Renal pelvis (tissue), 4 donors: ENCODE results near the gene INSYN2B. TPM values are rescaled to one million over a fixed set of nuclear protein-coding genes. Genes with fewer than 3 reads are reported as not detected.

Experiments used
- DNase-seq: peaks from one replicate; pipeline ENCODE4 v3.0.0-alpha.2; 2013
- polyA plus RNA-seq, 3 donors: library from polyadenylated mRNA; unstranded; fragments of 120-200 nt; gene quantifications; one replicate each; pipeline ENCODE4 v1.2.1, GENCODE V29; 2013; ENCODE audit not compliant: insufficient read length in 3 of 3

The INSYN2B gene
- polyA plus RNA-seq, 3 donors: 1.7 to 2.1 (median 2.1) TPM

DNA sequence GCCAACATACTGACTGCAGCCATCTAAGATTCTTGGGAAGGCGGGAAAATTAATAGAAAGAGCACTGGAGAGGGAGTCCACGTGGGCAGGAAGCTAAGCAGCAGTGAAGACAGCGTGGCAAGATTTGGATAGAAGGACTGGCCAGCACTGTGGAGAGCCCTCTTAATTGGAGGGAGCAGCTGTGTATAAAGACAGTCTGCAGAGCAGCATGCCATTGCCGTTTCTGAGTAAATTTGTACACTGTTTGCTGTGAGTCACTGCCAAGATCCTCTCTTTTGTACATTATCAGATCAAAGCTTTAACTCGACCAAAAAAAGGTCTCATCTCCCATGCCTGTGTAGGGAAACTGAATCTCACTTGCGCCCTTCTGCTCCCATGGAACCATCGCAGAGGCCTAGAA lies 45.3 kb downstream of the INSYN2B start:
- DNase-seq: no peak

DNA sequence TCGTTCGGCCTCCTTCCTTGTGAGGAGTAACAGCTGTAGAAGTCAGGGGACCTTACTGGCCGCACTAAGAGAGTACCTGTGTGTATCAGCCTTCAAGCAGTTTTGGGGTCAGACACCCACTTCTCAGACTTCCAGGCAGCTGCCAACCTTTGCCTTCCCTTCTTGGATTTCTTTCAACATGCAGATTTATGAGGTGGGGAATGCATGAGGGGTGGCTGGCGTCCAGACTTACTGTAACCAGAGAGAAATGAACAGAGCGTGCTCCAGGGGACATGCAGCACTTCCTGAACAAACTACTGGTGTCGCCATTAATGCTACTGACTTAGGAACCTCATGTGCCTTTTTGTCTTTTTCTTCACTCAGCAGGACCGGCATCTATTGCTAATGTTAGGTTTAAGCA lies 46.7 kb downstream of the INSYN2B start:
- DNase-seq: peak; percentile 37

DNA sequence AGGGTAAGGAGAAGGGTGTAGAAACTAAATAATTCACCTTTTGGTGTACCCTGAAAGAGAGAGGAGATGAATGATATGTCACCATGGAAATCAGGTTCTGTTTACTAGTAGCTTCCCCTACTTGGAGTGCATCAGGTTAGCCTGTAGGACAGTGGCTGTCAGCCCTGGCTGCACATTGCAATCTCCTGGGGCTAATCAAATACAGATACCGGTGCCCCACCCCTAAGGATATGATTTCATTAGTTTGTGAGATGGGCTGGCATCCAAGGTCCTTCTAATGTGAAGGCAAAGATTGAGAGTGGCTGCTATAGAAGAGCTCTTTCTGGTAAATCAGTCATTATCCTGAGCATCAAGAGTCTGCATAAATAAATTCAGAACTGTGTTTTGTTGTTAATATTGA lies 47.2 kb downstream of the INSYN2B start:
- DNase-seq: no peak

DNA sequence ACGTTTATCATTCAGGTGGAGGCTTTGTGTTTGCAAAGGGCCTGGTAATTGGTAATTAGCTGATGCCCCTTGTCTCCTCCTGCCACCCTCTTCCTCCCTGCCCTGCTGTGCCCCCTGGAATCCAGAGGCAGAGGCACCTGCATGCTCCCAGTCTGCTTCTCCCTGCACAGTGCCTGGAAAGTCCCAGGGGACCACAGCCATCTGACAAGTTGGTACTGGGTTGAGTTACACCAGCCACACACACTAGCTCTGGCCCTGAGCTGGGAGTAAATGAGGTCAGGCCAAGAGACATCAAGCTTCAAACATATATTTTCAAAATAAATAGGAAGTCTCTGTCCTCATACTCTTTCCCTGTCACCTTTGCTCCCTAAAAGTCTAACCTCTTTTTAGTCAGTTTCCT lies 56.3 kb downstream of the INSYN2B start:
- DNase-seq: no peak

DNA sequence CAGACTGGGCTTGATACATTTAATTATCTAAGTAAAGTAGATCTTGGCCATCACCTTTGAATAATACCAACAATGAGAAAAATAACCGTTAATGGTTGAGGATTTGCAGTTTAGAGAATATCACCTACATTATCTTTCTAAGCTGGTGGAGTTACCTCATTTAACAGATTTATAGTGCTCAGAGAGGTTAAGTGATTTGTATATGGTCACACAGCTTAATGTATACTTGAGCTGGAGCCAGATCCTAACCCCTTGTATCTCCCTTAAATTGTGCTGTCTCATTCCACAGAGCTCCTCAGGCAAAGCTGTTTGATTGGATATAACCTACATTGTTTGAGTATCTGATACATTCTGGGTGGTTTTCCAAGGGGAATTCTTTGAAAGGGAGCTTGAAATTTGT lies 57.8 kb downstream of the INSYN2B start:
- DNase-seq: no peak

DNA sequence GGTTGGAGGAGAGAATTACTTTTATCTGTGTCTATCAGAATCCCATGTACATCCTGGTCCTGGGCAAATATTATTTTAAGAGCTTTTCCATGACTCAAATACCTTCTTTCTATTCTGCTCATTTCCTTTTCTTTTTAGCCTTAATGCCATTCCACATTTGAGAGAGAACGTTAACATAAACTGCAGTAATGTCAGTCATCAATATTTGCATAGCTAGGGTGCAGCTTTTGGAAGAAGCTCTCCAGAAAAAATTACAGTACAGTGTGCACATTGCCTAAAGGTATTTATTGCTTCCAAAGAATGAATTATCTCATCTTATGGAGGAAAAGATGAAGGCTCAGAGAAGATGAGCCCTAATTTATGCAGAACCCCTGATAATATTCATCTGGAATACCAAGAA lies 58.3 kb downstream of the INSYN2B start:
- DNase-seq: no peak

DNA sequence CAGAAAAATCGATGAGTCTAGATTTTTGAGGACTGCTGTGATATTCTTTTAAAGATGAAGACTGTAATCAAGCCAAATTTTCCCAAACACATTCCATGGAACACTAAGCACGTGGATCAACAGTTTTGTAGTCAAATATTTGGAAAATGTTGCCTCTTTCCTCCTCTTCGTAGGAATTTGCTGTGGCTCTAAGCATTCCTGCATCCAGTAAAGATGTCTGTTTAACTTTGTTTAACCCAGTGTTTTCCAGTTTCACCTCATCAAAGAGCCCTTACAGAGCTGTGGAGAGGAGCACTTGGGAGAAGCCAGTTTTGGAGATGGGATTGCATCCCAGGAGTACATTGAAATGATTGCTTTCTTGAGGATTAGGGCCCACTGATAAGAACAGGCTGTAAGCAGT lies 58.9 kb downstream of the INSYN2B start:
- no peak for DNase-seq

DNA sequence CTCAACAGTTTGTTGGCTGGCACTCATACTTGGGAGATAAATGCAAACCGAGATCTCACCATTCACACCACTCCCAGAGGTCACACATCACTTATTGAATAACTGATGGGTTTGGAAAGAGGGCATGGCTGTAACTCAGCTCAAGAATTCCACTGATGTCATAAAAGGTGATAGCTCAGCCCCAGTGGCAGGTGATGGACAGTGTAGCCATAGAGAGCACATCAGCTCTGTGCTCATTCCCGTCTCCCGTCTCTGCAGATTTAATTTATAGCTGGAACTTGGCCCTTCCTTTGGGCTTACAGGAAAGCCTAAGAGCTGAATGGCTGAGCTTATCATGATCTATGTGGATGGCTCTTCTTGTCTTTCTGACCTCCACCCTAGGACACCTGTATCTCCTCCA lies 59.8 kb downstream of the INSYN2B start:
- DNase-seq: no peak

DNA sequence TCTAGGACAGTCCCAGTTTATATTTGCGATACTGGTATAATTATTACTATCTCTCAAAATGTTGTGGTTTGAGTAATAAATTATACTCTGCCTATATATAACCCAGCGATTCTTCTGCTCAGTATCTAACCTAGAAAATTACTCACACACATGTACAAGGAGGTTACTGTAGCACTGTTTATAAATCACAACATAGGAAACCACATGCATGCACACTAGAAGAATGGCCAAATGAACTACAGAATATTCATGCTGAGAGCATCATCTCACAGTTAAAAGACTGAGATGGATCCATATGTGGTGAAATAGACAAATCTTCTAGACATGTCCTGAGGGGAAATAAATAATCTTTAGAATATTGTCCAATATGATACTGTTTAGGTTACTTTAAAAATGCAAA lies 62.1 kb downstream of the INSYN2B start:
- no peak for DNase-seq

DNA sequence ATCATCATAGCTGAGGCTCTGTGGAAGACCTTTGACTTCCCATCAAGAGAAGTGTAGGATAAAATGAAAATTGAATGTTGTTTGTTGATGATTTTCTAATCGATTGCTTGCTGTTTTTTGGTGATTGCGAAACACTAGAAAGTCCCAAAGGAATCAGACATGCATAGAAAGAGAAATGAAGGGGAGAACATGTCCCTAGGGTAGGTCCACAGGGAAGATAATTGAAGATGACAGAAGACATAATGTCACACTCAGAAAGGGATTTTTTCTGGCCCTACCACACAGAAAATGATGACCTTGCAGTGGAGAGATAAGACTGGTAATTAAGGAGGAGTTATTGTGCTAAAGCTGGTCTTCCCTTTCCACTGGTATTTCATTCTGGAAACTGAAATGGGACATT lies 62.8 kb downstream of the INSYN2B start:
- DNase-seq: no peak

DNA sequence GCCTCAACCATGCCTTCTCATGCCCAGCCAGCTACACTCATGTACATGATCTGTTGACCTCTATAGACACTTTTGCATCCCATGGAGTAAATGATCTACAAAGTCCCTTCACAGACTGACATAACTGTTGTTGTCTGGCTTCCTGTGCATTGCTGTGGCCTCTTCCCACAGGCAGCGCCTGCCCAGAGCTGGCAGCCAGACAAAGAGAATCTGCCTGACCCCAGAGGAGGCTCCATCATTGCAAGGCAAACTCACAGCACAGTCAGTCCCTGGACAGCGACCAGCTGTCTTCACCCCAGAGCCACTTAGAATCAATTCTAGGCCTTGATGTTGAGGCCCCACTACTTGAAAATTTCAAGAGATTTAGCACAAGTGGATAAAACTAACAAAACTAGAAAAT lies 65.5 kb downstream of the INSYN2B start:
- peak; percentile 57 for DNase-seq

DNA sequence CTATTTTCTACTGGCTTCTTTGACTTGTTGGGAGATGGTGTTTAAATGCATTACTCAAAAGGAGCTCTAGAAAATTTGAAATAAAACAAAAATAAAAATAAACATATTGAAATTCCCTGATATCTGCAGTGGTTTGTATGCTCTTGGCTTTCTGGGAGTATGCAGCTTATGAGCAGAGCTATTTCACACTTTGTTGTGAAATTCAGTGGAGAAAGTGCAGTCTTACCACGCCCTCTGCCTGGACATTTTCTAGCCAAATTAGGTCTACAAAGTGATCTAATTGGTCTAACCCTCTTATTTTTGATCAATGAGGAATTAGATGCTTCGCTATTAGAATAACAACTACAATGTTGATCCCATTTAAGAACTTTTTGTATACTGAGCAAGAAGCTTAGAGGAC lies 66.8 kb downstream of the INSYN2B start:
- DNase-seq: no peak

DNA sequence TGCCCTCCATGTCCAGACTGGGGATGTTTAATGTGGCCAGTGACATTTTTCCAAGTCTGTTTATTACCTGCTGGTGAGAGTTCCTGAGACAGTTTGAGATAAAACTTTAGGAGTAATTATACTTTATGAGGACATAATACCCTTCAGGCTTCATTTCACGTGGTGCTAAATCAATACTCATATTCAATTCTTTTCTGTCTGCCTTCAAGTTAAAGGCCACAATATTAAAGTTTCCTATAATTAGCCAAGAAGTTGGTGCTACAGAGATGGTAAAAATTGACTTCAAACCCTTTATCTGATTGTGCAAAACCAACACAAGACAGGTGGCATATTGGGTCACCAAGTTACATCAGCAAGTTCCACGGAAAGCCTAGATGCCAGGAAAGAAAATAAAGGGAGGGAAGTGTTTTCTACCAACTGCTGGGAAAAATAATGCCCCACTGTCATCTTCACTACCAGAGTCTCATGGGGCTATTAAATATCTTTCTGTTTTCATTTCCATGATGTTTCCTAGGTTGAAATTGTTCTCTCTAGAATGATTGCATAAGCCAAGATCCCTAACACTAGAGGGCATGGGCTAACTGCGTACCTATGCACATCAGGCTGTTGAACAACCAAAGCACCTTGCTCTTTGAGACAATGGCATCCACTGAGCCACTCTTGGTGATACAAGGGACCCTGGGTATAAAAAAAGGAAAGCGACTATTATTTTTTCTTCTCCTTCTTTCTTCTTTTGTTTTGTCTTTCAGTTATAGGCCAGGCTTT lies 68.7 kb downstream of the INSYN2B start:
- no peak for DNase-seq

DNA sequence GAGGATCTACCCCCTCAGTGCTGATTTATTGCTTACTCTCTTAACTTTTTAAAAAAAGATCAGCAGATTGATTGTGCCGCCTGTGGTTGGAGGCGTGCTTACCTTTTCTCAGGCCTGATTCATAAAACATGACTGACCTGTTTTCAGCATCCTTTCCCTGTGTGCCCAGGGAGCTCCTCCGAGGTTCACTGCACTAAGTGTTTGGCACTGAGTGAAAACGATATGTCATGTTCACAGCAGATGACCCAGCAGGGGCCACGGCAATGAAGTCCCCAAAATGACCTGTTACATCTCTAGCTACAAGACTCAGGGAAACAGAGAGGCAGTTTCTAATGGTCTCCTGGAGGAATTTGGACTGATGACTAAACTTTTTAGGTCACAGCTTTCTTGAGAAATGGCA lies 69.9 kb downstream of the INSYN2B start:
- DNase-seq: no peak

DNA sequence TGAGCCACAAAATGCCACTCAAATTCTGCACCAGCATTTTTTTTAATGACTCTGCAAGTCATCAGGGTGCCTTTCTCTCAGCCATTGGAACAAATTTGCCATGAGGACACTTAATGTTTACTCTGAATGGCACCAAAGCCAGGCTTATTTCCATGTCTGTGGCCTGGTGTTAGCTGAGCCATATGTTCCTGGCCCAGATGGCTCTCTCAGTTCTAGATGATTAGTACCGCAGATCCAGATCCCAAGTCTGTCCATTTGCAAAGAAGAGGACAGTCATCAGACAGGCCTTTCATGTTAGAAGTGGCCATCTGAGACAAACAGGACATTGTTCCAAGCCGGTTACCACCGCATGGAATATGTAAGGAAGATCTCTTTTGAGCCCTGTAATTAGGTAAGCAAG lies 70.3 kb downstream of the INSYN2B start:
- DNase-seq: no peak

DNA sequence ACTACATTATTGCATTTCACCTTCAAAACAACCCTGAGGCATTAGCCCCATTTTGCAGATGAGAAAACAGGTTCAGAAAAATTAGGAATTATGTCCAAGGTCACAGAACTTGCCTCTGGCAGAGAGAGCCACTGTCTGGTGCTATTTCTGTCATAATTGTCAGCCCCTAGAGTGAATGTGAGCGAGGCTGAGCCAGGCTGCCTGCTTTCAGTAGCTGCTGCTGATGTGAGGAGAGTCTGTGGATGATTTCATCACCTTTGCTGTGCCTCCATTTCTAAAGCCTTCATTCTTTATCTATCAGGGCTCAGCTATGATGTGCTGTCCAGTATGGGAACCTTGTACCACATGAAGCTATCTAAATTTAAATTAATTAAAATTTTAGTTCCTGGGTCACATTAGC lies 71.4 kb downstream of the INSYN2B start:
- DNase-seq: no peak

DNA sequence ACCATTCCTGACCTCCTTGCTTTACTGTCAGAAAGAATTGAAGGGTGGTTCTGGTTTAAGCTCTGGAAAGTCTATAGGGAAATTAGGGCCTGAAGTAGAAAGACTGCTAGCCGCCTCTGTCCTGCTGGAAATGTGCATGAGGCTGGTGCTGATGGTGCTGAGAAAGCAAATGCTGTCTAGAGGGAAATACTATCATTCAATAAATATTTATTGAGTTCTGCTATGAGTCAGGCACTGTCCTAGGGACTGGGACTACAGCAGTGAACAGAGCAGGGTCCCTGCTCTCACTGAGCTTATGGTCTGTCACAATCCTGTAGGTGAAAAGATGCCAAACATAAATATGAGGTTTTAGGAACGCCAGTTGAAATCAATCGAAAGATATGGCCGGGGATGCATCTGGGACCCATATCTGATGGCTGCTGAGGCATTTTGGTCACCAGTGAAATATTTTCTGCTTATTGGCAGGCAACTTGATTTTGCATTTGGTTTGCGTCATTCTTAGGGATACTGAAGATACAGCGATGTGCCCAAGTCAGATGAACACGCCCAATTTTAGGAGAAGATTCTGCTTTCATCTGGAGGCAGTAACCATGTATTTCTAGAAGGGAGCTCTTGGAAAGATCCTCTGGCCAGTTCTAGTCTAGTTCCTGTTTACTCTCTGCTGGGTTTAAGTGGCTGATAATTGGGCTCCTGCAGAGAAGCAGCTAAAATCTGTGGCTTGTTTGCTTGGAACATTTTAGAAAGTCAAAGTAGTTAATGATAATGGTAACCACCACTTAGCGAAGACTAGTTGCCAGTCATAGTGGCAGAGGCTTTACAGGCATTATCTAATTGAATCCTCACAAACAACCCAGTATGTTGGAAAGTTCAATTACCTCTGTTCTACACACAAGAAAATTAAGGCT lies 73.3 kb downstream of the INSYN2B start:
- DNase-seq: no peak

DNA sequence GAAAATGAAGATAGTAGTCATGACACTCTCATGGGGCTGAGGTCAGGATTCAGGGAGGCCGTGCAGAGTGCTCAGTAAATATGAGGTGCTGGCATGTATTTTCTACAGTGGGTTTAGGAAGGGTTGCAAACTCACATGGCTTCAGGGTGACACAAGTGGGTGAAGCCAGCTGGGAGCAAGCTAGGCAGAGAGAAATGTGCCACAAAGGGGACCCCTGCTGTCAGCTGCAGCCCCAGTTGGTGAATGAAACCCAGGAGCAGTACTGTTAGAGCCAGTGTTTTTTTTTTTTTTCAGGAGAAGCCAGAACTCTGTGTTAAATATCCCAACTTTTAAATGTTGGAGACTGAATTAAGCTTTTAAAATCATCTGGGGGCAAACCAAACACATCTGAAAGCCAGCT lies 75.3 kb downstream of the INSYN2B start:
- no peak for DNase-seq

DNA sequence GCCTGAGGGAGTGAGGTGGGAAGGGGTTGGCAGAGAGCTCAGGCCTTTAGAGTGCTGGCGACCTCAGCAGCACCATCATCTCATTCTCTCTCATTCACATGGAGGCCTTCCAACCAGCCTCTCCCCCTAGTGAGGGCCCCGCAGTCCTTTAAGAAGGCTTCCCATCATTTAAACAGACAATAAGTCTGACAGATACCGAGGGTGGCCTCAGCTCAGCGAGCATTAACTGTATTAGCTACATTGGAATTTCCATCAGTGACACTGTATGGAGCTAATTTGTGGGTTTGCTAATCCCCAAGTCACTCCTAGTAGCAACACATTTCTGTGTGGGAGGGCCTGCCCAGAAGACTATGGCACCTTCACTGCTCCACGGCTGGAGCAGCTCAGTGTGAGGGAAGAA lies 75.8 kb downstream of the INSYN2B start:
- no peak for DNase-seq

DNA sequence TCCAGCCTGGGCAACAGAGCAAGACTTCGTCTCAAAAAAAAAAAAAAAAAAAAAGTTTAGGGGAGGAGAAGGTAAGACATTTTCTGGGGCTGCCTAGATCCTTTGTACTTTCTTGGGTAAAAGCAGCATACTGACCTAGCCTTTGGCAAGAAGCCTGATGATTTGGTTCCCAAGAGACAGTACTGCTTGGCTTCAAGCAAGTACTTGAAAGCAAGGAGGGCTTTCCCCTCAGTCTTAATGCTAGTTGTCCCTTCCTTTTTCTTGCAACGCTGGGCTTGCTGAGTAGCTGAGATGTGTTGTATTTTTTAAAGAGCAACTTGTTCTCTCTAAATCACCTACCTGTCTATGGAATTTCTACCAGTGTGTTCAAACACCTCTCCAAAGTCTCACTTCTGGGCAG lies 76.2 kb downstream of the INSYN2B start:
- no peak for DNase-seq

DNA sequence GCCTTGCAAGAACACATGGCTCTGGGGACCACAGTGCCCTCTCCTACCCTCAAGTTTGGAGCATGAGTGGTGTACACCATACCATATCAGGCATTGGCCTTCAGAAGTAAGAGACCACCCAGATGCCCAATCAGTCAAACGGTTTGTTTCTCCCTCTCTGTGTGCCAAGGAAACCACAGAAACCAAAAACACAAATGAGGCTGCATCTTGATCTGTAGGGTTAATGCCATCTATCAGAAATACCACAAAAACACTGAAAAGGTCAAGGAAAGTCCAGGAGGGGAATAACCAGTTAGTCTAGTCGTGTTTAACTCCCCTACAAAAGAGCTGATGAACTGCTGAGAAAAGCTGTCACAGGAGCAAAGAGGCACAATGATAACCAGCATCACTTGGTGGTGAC lies 78.4 kb downstream of the INSYN2B start:
- DNase-seq: no peak

DNA sequence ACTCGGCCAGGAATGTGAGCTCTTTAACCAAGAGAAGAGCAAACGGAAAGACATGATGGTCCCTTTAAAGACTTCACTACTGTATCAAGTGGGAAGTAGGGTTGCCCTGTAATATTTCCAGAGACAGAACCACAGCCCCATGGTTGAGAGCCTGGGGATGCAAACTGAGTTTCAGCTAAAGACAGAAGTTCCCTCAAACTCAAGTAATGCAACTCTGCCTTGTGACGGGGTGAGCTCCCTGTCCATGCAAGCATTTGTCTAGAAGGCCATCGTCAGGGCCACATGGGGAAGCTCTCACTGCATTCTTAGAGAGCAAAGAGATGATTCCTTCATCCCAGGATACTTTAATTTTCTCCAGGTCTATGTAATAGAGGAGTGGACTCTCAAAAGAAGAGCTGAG lies 82.8 kb downstream of the INSYN2B start:
- no peak for DNase-seq

DNA sequence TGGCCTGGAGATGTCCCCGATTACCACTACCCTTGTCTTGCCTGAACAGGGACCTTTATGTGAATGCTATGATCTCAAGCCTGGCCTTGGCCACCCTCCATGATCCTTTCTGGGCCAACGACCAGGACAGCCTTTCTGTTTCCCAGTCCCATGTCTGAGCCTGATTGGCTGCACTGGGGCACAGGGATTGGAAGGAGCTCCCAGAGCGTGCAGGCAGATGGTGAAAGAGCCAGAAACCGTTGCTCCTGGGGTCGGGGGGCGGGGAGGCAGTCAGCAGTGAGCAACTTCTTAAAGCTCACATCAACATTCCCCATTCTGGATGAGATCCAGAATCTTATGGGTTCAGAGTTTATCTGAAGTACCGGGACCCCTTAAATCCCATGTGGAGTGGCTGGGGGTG lies 84.4 kb downstream of the INSYN2B start:
- DNase-seq: no peak

DNA sequence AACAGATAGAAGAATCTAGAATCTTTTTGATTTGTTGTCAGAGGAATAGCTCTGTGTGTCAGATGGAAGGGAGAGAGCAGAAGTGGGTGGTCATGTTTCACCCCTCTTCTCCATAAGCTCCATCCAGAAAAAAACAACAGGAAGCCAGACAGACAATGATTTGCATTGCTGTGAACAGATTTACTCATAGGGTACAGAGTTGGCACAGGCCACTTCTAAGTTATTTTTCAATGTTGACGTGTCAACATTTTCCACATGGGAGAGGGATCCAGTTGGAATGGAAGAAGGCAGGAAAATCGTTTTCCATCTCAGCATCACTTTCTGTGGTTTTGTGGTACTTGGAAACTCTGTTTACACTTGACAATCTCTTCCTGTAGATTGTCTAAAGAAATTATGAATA lies 86.7 kb downstream of the INSYN2B start:
- no peak for DNase-seq
